ENCODE data around the gene KCNMA1. TPM values are rescaled to one million over a fixed set of nuclear protein-coding genes. Genes with fewer than 3 reads are reported as not detected.

Gene KCNMA1
- polyA plus RNA-seq, 1 of the 3 experiments (the other 2 are of a cell fraction) = 107 TPM

- 90% methylated on average over 10 of the region's 10 CpGs for WGBS (ENCODE audit: low lambda C conversion rate)
Observed at GRCh38 chr10:77121829-77122228, 515.8 kb downstream of the KCNMA1 start.

GRCh38 chr10:77120666-77121376 is 516.8 kb downstream of the KCNMA1 start:
- H3K27me3 ChIP-seq (ENCODE audit: insufficient read depth) = no peaks in the 10 kb centered on the region
- no peaks in the 10 kb centered on the region for H4K20me1 ChIP-seq (ENCODE audit: insufficient read depth)
- no peak overlapping the region for H2AFZ ChIP-seq (ENCODE audit: low read depth)
- H3K4me3 ChIP-seq (ENCODE audit: low read depth in 2 of 2, low read length in 1 of 2) = no peak overlapping the region
- no peak overlapping the region for H3K9ac ChIP-seq
- H3K36me3 ChIP-seq (replicated peaks in 1 of 2; ENCODE audit: control insufficient read depth in 1 of 2, insufficient read depth in 2 of 2, low read length in 1 of 2) = peaks cover 0 to 10% of the 10 kb centered on the region in 2 experiments
- H3K4me1 ChIP-seq (ENCODE audit: control insufficient read depth in 1 of 2, insufficient read depth in 2 of 2, low read depth in 1 of 2, low read length in 1 of 2) = peaks cover 0 to 39% of the 10 kb centered on the region in 2 experiments; a peak in 2 of 4 replicates
- no peaks in the 10 kb centered on the region for H3K9me3 ChIP-seq
- no peaks in the 10 kb centered on the region for H3K9me2 ChIP-seq
- H3K79me2 ChIP-seq (ENCODE audit: insufficient read depth) = no peaks in the 10 kb centered on the region
- WGBS (ENCODE audit: low lambda C conversion rate) = 83% methylated on average over 4 of the region's 4 CpGs
- POLR2A ChIA-PET = no interaction called here
- CTCF ChIA-PET = interaction anchor here (0.8 to 1.6 kb wide), 4 partner anchors 10 to 1211 kb away, joined by 3 to 5 read pairs (median 3); no protein-coding TSS in a partner anchor
- no peak for DNase-seq
- TF ChIP-seq GATA2 (CRISPR knock-in tag; IDR thresholded peaks at IDR 0.05) (peak; percentile 29; the same call in 1 of the 2 replicates), EZH2phosphoT487 (IDR thresholded peaks at IDR 0.05; ENCODE audit: borderline replicate concordance, low read depth) (no peak)
- H3F3A ChIP-seq (replicated peaks; ENCODE audit: insufficient read depth) = no peaks in the 10 kb centered on the region
- H3K4me2 ChIP-seq = no peak overlapping the region
- H3K27ac ChIP-seq (ENCODE audit: low read depth in 2 of 2, low read length in 1 of 2) = peak overlapping the region in 1 of 2 experiments; percentile 74; a peak in 2 of 4 replicates

More at GRCh38 chr10:77121829-77122228, 515.8 kb downstream of the KCNMA1 start:
- H4K20me1 ChIP-seq (ENCODE audit: insufficient read depth) = no peaks in the 10 kb centered on the region
- no peaks in the 10 kb centered on the region for H3K9me2 ChIP-seq
- no peaks in the 10 kb centered on the region for H3F3A ChIP-seq (replicated peaks; ENCODE audit: insufficient read depth)
- no peak for DNase-seq
- CTCF ChIA-PET = interaction anchor here (1.0 to 1.6 kb wide), 2 partner anchors 11 to 15 kb away, joined by 3 to 5 read pairs; no protein-coding TSS in a partner anchor
- no peak overlapping the region for H2AFZ ChIP-seq (ENCODE audit: low read depth)
- H3K79me2 ChIP-seq (ENCODE audit: insufficient read depth) = no peaks in the 10 kb centered on the region
- no peak overlapping the region for H3K4me2 ChIP-seq
- H3K36me3 ChIP-seq (replicated peaks in 1 of 2; ENCODE audit: control insufficient read depth in 1 of 2, insufficient read depth in 2 of 2, low read length in 1 of 2) = peaks cover 0 to 10% of the 10 kb centered on the region in 2 experiments
- H3K27me3 ChIP-seq (ENCODE audit: insufficient read depth) = no peaks in the 10 kb centered on the region
- H3K9me3 ChIP-seq = no peaks in the 10 kb centered on the region
- no peak overlapping the region for H3K9ac ChIP-seq
- no peak overlapping the region for H3K27ac ChIP-seq (ENCODE audit: low read depth in 2 of 2, low read length in 1 of 2)
- TF ChIP-seq SMC3 (IDR thresholded peaks at IDR 0.05; ENCODE audit: low read depth, low read length) (no peak), GATA2 (CRISPR knock-in tag; IDR thresholded peaks at IDR 0.05) (no peak), USF2 (IDR thresholded peaks at IDR 0.05; ENCODE audit: borderline replicate concordance, low read depth, low read length) (no peak), GABPA (IDR thresholded peaks at IDR 0.05; ENCODE audit: low read depth) (no peak)
- POLR2A ChIA-PET = no interaction called here
- peaks cover 0 to 37% of the 10 kb centered on the region in 2 experiments; a peak in 2 of 4 replicates for H3K4me1 ChIP-seq (ENCODE audit: control insufficient read depth in 1 of 2, insufficient read depth in 2 of 2, low read depth in 1 of 2, low read length in 1 of 2)
- H3K4me3 ChIP-seq (ENCODE audit: low read depth in 2 of 2, low read length in 1 of 2) = no peak overlapping the region

- Histone ChIP-seq H3F3A (replicated peaks; ENCODE audit: insufficient read depth) (no peaks in the 10 kb centered on the region), H3K4me1 (ENCODE audit: control insufficient read depth in 1 of 2, insufficient read depth in 2 of 2, low read depth in 1 of 2, low read length in 1 of 2) (peaks cover 0 to 36% of the 10 kb centered on the region in 2 experiments; a peak in 2 of 4 replicates), H3K36me3 (replicated peaks in 1 of 2; ENCODE audit: control insufficient read depth in 1 of 2, insufficient read depth in 2 of 2, low read length in 1 of 2) (peaks cover 0 to 13% of the 10 kb centered on the region in 2 experiments), H3K79me2 (ENCODE audit: insufficient read depth) (no peaks in the 10 kb centered on the region), H3K4me2 (no peak overlapping the region), H3K9me2 (no peaks in the 10 kb centered on the region), H3K9ac (no peak overlapping the region), H4K20me1 (ENCODE audit: insufficient read depth) (no peaks in the 10 kb centered on the region), H3K4me3 (ENCODE audit: low read depth in 2 of 2, low read length in 1 of 2) (no peak overlapping the region), H3K27me3 (ENCODE audit: insufficient read depth) (no peaks in the 10 kb centered on the region), H3K27ac (ENCODE audit: low read depth in 2 of 2, low read length in 1 of 2) (peak overlapping the region in 1 of 2 experiments; percentile 74; a peak in 2 of 4 replicates), H3K9me3 (no peaks in the 10 kb centered on the region), H2AFZ (ENCODE audit: low read depth) (no peak overlapping the region)
- POLR2A ChIA-PET = no interaction called here
- TF ChIP-seq PBX3 (IDR thresholded peaks at IDR 0.05) = no peak
- TF ChIP-seq MXI1 (IDR thresholded peaks at IDR 0.05; ENCODE audit: low read depth, low read length) = no peak
- no peak for TF ChIP-seq RCOR1 (IDR thresholded peaks at IDR 0.05; ENCODE audit: low read length)
- TF ChIP-seq USF2 (IDR thresholded peaks at IDR 0.05; ENCODE audit: borderline replicate concordance, low read depth, low read length) = no peak
- no peak for TF ChIP-seq TAF1 (IDR thresholded peaks at IDR 0.05; ENCODE audit: borderline replicate concordance, low read depth, low read length)
- no peak for TF ChIP-seq CHD2 (IDR thresholded peaks at IDR 0.05; ENCODE audit: low read length, partially characterized antibody)
- no peak for TF ChIP-seq SMC3 (IDR thresholded peaks at IDR 0.05; ENCODE audit: low read depth, low read length)
- TF ChIP-seq ELF1 (IDR thresholded peaks at IDR 0.05) = no peak
- no peak for TF ChIP-seq EZH2phosphoT487 (IDR thresholded peaks at IDR 0.05; ENCODE audit: borderline replicate concordance, low read depth)
- TF ChIP-seq FOSL2 (IDR thresholded peaks at IDR 0.05; ENCODE audit: borderline replicate concordance, low read depth) = no peak
- TF ChIP-seq RAD21 (IDR thresholded peaks at IDR 0.05; ENCODE audit: low read length) = no peak
- no peak for TF ChIP-seq RFX5 (IDR thresholded peaks at IDR 0.05; ENCODE audit: low read length)
- no peak for TF ChIP-seq TCF12 (IDR thresholded peaks at IDR 0.05)
- CTCF ChIA-PET = interaction anchor here (0.8 to 1.4 kb wide), 4 partner anchors 8 to 1210 kb away, joined by 3 to 4 read pairs (median 3); no protein-coding TSS in a partner anchor
- no peak for DNase-seq
- WGBS (ENCODE audit: low lambda C conversion rate) = 63% methylated on average over 4 of the region's 4 CpGs
Observed at GRCh38 chr10:77120012-77120411, 517.6 kb downstream of the KCNMA1 start.

Measured in SK-N-SH (cell line).